GM19467 (cell line): Measurements from ENCODE around the gene KLF15.
A peak's percentile ranks its signal among the peaks of the same experiment; 100 is the strongest.

Source experiments
- ATAC-seq: cut with Tn5 transposase; IDR thresholded peaks from one replicate; pipeline ENCODE4 v1.9.1; 2021; ENCODE audit warnings: mild to moderate bottlenecking, moderate library complexity; ENCODE audit not compliant: unreplicated experiment

KLF15 gene

GRCh38 chr3:126357295-126358037 is at the start of gene KLF15:
Gene KLF15 (minus strand): TSS chr3:126357408. CDS start chr3:126352922, 4,486 bp downstream.
- peak; percentile 75 for ATAC-seq

DNA sequence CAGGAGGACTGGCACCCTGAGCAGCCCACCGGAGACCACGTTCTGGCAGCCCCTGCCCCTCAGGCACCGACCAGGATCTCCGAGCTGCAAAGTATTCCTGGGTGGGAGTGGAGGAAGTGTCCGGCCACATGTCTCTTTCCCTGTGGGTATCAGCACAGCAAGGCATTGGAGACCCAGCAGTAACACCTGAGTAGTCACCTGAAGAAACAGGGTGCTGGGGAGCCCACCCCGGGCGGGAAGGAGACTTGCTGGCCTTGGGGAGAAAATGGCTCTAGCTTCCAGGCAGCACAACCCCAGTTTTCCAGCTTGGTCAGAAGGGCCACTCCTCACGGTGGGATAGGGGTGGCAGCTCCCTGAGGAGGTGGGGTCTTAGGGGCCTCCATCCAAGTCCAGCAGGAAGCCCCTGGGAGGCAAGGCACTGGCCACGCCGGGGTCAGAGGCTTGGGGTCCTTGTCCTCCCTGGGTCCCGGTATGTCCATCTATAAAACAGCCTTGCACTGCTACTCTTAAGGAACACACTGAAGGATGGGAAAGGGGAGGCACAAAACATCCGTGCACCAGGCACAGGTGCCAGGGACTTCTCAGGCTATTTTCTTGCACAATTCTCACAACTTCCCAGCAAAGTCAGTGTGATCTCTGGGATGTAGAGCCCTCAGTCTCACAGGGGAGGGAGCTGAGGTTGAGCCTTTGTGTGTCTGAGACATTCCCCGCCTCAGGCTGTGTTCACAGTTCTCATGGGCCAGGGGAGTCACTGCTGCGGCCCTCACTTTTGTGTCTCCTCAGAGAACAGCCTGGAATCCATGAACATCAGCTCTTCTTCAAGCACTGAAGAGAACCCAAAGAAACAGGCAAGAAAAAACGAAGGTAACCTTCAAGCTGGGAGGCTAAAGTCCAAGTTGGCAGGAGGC is 49.4 kb upstream of the KLF15 start:
- ATAC-seq: no peak

- no peak for ATAC-seq
Measured at GRCh38 chr3:126402666-126403302, 45.6 kb upstream of the KLF15 start.

DNA sequence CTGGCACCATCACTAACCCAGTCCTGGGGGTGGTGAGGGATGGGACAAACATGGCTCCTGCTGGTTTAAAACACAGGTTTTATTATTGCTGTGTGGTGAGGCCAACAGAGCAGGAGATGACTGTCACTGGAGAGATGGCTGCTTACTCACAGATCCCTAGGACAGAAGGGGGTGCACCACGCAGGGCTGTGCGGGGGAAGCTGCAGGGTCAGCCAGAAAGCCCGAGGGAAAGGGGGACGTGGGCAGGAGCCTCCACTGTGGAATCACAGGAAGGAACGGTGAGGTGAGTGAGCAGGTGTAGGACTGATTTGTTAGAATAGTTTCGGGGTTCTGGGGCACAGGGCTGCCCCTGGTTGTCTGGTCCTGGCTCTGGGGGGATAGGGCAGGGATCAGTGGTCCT is 45.0 kb upstream of the KLF15 start:
- no peak for ATAC-seq

DNA sequence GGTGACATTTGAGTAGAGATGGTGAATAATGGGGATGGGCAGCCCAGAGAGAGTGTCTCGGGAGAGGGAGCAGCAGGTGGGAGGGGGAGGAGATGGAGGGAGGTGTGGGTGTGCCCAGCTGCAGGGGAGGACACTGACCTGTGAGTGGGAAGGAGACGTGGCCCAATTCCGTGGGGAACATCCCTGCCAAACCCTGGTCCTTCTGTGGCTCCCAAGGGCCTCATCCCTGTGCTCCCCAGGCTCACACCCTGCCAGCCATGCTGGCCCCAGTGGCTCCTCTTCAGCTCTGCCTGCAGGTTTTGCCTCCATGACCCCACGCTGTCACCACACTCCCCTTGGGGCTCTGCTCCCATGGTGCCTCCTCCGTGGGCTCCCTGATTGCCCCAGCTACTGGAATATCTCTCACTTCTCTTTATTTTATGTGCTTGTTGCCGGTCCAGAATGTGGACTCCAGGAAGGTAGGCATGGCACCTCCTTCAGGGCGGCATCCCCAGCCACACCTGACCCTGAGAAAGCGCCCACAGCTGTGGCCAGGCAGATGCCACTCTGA is 44.5 kb upstream of the KLF15 start:
- ATAC-seq: no peak

GRCh38 chr3:126399756-126400155 is 42.5 kb upstream of the KLF15 start:
- ATAC-seq: no peak

DNA sequence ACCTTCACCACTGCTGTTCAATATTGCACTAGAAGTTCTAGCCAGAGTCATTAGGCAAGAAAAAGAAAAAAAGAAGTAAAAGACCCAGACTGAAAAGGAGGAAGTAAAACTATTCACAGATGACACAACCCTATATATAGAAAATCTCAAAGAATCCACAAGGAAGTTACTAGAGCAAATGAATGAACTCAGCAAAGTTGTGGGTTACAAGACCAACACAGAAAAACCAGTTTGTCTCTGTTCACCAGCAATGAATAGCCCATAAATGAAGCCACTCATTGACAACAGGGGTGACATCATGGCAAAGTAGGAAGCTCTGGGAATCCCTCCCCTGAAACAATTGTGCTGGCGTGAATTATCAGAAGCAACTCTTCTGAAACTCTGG is 42.1 kb upstream of the KLF15 start:
- no peak for ATAC-seq

GRCh38 chr3:126398423-126399350 is 41.5 kb upstream of the KLF15 start:
- ATAC-seq: no peak

GRCh38 chr3:126397610-126398422 is 40.6 kb upstream of the KLF15 start:
- no peak for ATAC-seq

DNA sequence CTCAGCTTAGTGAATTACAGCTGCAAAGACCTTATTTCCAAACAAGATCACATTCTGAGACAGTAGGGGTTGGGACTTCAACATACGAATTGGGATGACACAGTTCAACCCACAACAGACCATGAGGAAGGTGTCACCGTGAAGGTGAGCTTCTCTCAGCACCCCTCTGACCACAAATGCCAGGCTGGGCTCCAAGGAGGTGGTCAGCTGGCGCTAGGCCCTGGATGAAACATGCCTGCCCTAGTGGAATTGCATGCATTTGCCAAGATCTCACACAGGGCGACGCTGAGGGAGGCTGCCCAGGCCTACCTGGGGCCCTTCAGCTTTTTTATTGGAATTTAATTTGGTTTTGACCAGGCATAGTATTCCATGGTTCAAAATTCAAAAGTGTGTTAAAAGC is 39.3 kb upstream of the KLF15 start:
- no peak for ATAC-seq

- no peak for ATAC-seq
Measured at GRCh38 chr3:126395846-126396513, 38.8 kb upstream of the KLF15 start.

- ATAC-seq: no peak
Measured at GRCh38 chr3:126394977-126395321, 37.7 kb upstream of the KLF15 start.

- ATAC-seq: no peak
Measured at GRCh38 chr3:126394179-126394976, 37.2 kb upstream of the KLF15 start, which contains the start of gene CFAP100. Gene CFAP100 (plus strand): TSS chr3:126394909. CDS start chr3:126396001, 1,092 bp downstream.

GRCh38 chr3:126393563-126393962 is 36.4 kb upstream of the KLF15 start:
- no peak for ATAC-seq

DNA sequence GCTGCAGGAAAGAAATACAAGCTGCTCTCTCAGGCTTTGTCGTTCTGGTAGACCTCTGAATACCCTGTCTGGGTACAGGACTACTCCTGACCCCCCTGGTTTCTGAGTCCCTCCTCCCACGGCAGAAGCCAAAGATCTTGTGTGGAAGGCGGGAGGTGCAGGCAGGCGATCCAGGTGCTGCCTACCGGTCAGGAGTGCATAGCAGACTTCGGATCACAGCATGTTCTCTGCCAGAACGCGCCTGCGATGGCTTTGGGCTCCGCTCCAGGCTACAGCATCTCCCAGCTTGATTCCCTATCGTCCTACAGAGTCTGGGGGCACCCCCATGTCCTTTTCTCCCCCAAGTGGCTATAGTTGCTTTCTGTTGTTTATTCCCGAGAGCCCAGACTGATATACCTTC is 35.0 kb upstream of the KLF15 start:
- no peak for ATAC-seq

GRCh38 chr3:126391631-126392030 is 34.4 kb upstream of the KLF15 start:
- ATAC-seq: no peak

GRCh38 chr3:126390751-126391150 is 33.5 kb upstream of the KLF15 start:
- no peak for ATAC-seq

GRCh38 chr3:126390201-126390600 is 33.0 kb upstream of the KLF15 start:
- ATAC-seq: no peak
